HepG2 (cell line): ENCODE data around the gene TMEM143. TPM values are rescaled to one million over a fixed set of nuclear protein-coding genes. Genes with fewer than 3 reads are reported as not detected.

Experiments used
- AGO1 ChIP-seq: fragments of 200-400 bp; formaldehyde crosslinking; IDR thresholded peaks from 2 replicates; pipeline ENCODE4 v1.6.1; 2017; ENCODE audit warnings: mild to moderate bottlenecking, low read depth, low read length, moderate library complexity; ENCODE audit not compliant: poor library complexity, severe bottlenecking
- ARID5B ChIP-seq: IDR thresholded peaks from 2 replicates; pipeline ENCODE4 v1.4.0; 2020; ENCODE audit warnings: mild to moderate bottlenecking, missing genetic modification reagents
- CCDC6 ChIP-seq: sonication (generic); formaldehyde crosslinking; IDR thresholded peaks from 2 replicates; pipeline ENCODE4 v1.8.1; 2022; ENCODE audit warnings: mild to moderate bottlenecking, missing genetic modification reagents, moderate library complexity
- KDM3A ChIP-seq: IDR thresholded peaks from 2 replicates; pipeline ENCODE4 v1.6.1; 2018; ENCODE audit warnings: low read depth, missing compliant biosample characterization
- KDM5B ChIP-seq: sonication (generic); formaldehyde crosslinking; IDR thresholded peaks from 2 replicates; pipeline ENCODE4 v1.4.0; 2020; ENCODE audit warnings: missing genetic modification reagents, mild to moderate bottlenecking, borderline replicate concordance
- MEIS1 ChIP-seq: sonication (generic); formaldehyde crosslinking; IDR thresholded peaks from 2 replicates; pipeline ENCODE4 v1.9.0; 2021; ENCODE audit warnings: mild to moderate bottlenecking, missing genetic modification reagents, moderate library complexity, borderline replicate concordance
- MLX ChIP-seq: IDR thresholded peaks from 2 replicates; pipeline ENCODE4 v1.6.1; 2016
- NRL ChIP-seq: sonication (generic); formaldehyde crosslinking; IDR thresholded peaks from 2 replicates; pipeline ENCODE4 v1.5.0; 2020; ENCODE audit warnings: missing genetic modification reagents, mild to moderate bottlenecking, moderate library complexity, borderline replicate concordance
- PRPF4 ChIP-seq: fragments of 200-400 bp; formaldehyde crosslinking; IDR thresholded peaks from 2 replicates; pipeline ENCODE4 v1.6.1; 2016; ENCODE audit warnings: low read length, low read depth; ENCODE audit not compliant: poor library complexity, severe bottlenecking
- RFX5 ChIP-seq: IDR thresholded peaks from 2 replicates; pipeline ENCODE4 v1.6.1; 2011; ENCODE audit warnings: low read depth, low read length, improper control_type of control experiment
- SAFB2 ChIP-seq: sonication (generic); formaldehyde crosslinking; IDR thresholded peaks from 2 replicates; pipeline ENCODE4 v1.5.1; 2020; ENCODE audit warnings: missing genetic modification reagents, low read depth, mild to moderate bottlenecking, borderline replicate concordance
- SNAPC2 ChIP-seq: sonication (generic); formaldehyde crosslinking; IDR thresholded peaks from 2 replicates; pipeline ENCODE4 v1.8.1; 2022; ENCODE audit warnings: mild to moderate bottlenecking, missing genetic modification reagents
- SP5 ChIP-seq: IDR thresholded peaks from 2 replicates; pipeline ENCODE4 v1.6.1; 2016; ENCODE audit warnings: low read depth, borderline replicate concordance
- TEF ChIP-seq: sonication (generic); formaldehyde crosslinking; IDR thresholded peaks from 2 replicates; pipeline ENCODE4 v1.5.0; 2020; ENCODE audit warnings: missing genetic modification reagents
- TOE1 ChIP-seq: sonication (generic); formaldehyde crosslinking; IDR thresholded peaks from 2 replicates; pipeline ENCODE4 v1.4.0; 2020; ENCODE audit warnings: mild to moderate bottlenecking, missing genetic modification reagents
- TP53 ChIP-seq: sonication (generic); formaldehyde crosslinking; conservative IDR thresholded peaks from 2 replicates; pipeline ENCODE4 v1.4.0; 2020; ENCODE audit warnings: missing genetic modification reagents
- ZBTB43 ChIP-seq: sonication (generic); formaldehyde crosslinking; conservative IDR thresholded peaks from 2 replicates; pipeline ENCODE4 v1.4.0; 2020; ENCODE audit warnings: missing genetic modification reagents
- ZNF24 ChIP-seq: fragments of 450-650 bp; IDR thresholded peaks from 2 replicates; pipeline ENCODE4 v1.6.1; 2017; ENCODE audit warnings: antibody characterized with exemption, mild to moderate bottlenecking
- ZNF557 ChIP-seq: sonication (generic); formaldehyde crosslinking; IDR thresholded peaks from 2 replicates; pipeline ENCODE4 v1.4.0; 2020; ENCODE audit warnings: missing genetic modification reagents
- ZNF644 ChIP-seq: IDR thresholded peaks from 2 replicates; pipeline ENCODE4 v1.6.1; 2016; ENCODE audit warnings: low read depth
- polyA plus RNA-seq, 8 experiments: library from polyadenylated mRNA; depleted of rRNA in 3 of 8; stranded (reverse) in 7 of 8; unstranded in 1 of 8; fragments of >200 nt; fragmentation: Illumina TruSeq in 4 of 8; extraction: Trizol in 4 of 8; gene quantifications; 2 replicates each; pipeline versions ENCODE4 v1.2.1 to v1.2.3, GENCODE V29; 2011 to 2016; ENCODE audit warnings: low read depth in 4 of 8, missing spikeins in 1 of 8, mixed read lengths in 1 of 8; ENCODE audit not compliant: insufficient read depth in 1 of 8
- total RNA-seq, 5 experiments: library from RNA; depleted of rRNA; stranded (reverse); fragments of >200 nt; fragmentation: Illumina TruSeq; extraction: Trizol; gene quantifications; 2 replicates each; pipeline ENCODE4 v1.2.3, GENCODE V29; 2016; ENCODE audit warnings: low read depth in 1 of 5

TMEM143 gene
- total and polyA plus RNA-seq, 2 of the 13 experiments (the other 11 are each of a cell fraction or from before 2014, with no cell fraction given), result 7.7 to 11.3 TPM

- no peak for TF ChIP-seq ARID5B (CRISPR knock-in tag)
- TF ChIP-seq TEF (CRISPR knock-in tag), result peak; percentile 85
- TF ChIP-seq SAFB2, result no peak
- no peak for TF ChIP-seq MEIS1 (CRISPR knock-in tag)
- 0 out of 2 replicates have a peak, but pooled peaks have one; percentile 47 for TF ChIP-seq ZNF557 (CRISPR knock-in tag)
- TF ChIP-seq RFX5, result no peak
- TF ChIP-seq ZNF644 (CRISPR knock-in tag), result no peak
- TF ChIP-seq SP5 (CRISPR knock-in tag), result no peak
- TF ChIP-seq SNAPC2, result no peak
- no peak for TF ChIP-seq AGO1
- no peak for TF ChIP-seq TOE1 (CRISPR knock-in tag)
- no peak for TF ChIP-seq KDM3A (CRISPR knock-in tag)
- no peak for TF ChIP-seq ZNF24
- no peak; the same call in 1 of the 2 replicates for TF ChIP-seq ZBTB43
- peak; percentile 18 for TF ChIP-seq PRPF4
- TF ChIP-seq CCDC6 (CRISPR knock-in tag), result no peak; the same call in 1 of the 2 replicates
- TF ChIP-seq KDM5B (CRISPR knock-in tag), result no peak
- no peak for TF ChIP-seq MLX (CRISPR knock-in tag)
- 0 out of 2 replicates have a peak, but pooled peaks have one; percentile 22 for TF ChIP-seq TP53 (CRISPR knock-in tag)
- TF ChIP-seq NRL (CRISPR knock-in tag), result peak; percentile 19; the same call in 1 of the 2 replicates
These were observed 26.7 kb upstream of the TMEM143 start (continued) for GRCh38 chr19:48390188-48391099.
